DMS 273 treated with DMSO at 0.1 percent for 48 hours (cell line): ENCODE results near the gene PC.
A peak's percentile ranks its signal among the peaks of the same experiment; 100 is the strongest.
"Not testable (repeated sequence)": the region's sequence is repeated elsewhere in the genome, so short reads cannot be mapped to it uniquely, and the experiment has no call there.

Source experiments
- DNase-seq: peaks from one replicate; lab custom pipeline; 2025; lab: John Stamatoyannopoulos, UW

Gene PC

GRCh38 chr11:66958232-66958955, at the start of gene PC:
PC (minus strand) TSS chr11:66958383; CDS start chr11:66872159, 86,224 bp downstream.
- peak; percentile 97 for DNase-seq

GRCh38 chr11:67007126-67007525, 48.9 kb upstream of the PC start:
- no peak for DNase-seq

- no peak for DNase-seq
These were observed 48.1 kb upstream of the PC start for GRCh38 chr11:67006029-67006884.

GRCh38 chr11:67005200-67005599, 47.0 kb upstream of the PC start:
- DNase-seq, result not testable (repeated sequence)

GRCh38 chr11:67002921-67003411, 44.8 kb upstream of the PC start:
- DNase-seq, result no peak

GRCh38 chr11:67002297-67002913, 44.2 kb upstream of the PC start:
- DNase-seq, result no peak

GRCh38 chr11:67001332-67001731, 43.1 kb upstream of the PC start:
- no peak for DNase-seq

- DNase-seq, result no peak
These were observed 41.4 kb upstream of the PC start for GRCh38 chr11:66999555-66999954.

- DNase-seq, result no peak
These were observed 38.6 kb upstream of the PC start for GRCh38 chr11:66996609-66997273.

GRCh38 chr11:66992041-66992440, 33.9 kb upstream of the PC start:
- no peak for DNase-seq

GRCh38 chr11:66989360-66989759, 31.2 kb upstream of the PC start:
- not testable (repeated sequence) for DNase-seq

GRCh38 chr11:66988741-66989140, 30.6 kb upstream of the PC start:
- DNase-seq, result not testable (repeated sequence)

GRCh38 chr11:66987924-66988637, 29.9 kb upstream of the PC start:
- DNase-seq, result no peak

GRCh38 chr11:66987158-66987620, 29.0 kb upstream of the PC start:
- DNase-seq, result peak; percentile 42

- DNase-seq, result no peak
These were observed 28.0 kb upstream of the PC start for GRCh38 chr11:66986178-66986545.

GRCh38 chr11:66985508-66986177, 27.5 kb upstream of the PC start:
- DNase-seq, result no peak

GRCh38 chr11:66983275-66983924, 25.2 kb upstream of the PC start:
- no peak for DNase-seq

- DNase-seq, result peak; percentile 60
These were observed 23.9 kb upstream of the PC start for GRCh38 chr11:66981976-66982578.

GRCh38 chr11:66979336-66979980, 21.3 kb upstream of the PC start:
- no peak for DNase-seq
